CD14-positive monocyte (primary cell): Measurements from ENCODE around the gene SLC9A8. TPM values are rescaled to one million over a fixed set of nuclear protein-coding genes. Genes with fewer than 3 reads are reported as not detected.
A peak's percentile ranks its signal among the peaks of the same experiment; 100 is the strongest.

Source experiments
- DNase-seq, 3 donors: peaks; one replicate each; pipeline ENCODE4 v3.0.0-alpha.2; 2011 to 2022
- H2AFZ ChIP-seq: 2 replicates; pipeline ENCODE4 v1.6.0; 2012; ENCODE audit warnings: mild to moderate bottlenecking, low read depth, low read length, inconsistent platforms; ENCODE audit not compliant: insufficient read depth, poor library complexity, severe bottlenecking
- H3K27ac ChIP-seq, 2 donors: 1 replicate in 1 of 2; 2 replicates in 1 of 2; pipeline ENCODE4 v1.5.1; 2012 to 2013; ENCODE audit warnings: low read length in 2 of 2, control low read depth in 1 of 2, inconsistent platforms in 1 of 2, low read depth in 1 of 2, mild to moderate bottlenecking in 1 of 2
- H3K27me3 ChIP-seq, 2 donors: one replicate each; pipeline versions ENCODE4 v1.6.0 to v1.6.1; 2011 to 2013; ENCODE audit warnings: low read length in 2 of 2; ENCODE audit not compliant: control insufficient read depth in 2 of 2, insufficient read depth in 2 of 2
- H3K36me3 ChIP-seq, 2 donors: replicated peaks in 1 of 2; 1 replicate in 1 of 2; 2 replicates in 1 of 2; pipeline versions ENCODE4 v1.5.1 to v1.6.1; 2012 to 2013; ENCODE audit warnings: low read length in 2 of 2, control low read depth in 1 of 2, inconsistent platforms in 1 of 2, mild to moderate bottlenecking in 1 of 2; ENCODE audit not compliant: insufficient read depth in 2 of 2, control insufficient read depth in 1 of 2
- H3K4me1 ChIP-seq, 2 donors: 1 replicate in 1 of 2; 2 replicates in 1 of 2; pipeline versions ENCODE4 v1.5.1 to v1.6.1; 2012 to 2013; ENCODE audit warnings: low read length in 2 of 2, control low read depth in 1 of 2, inconsistent platforms in 1 of 2, mild to moderate bottlenecking in 1 of 2, moderate library complexity in 1 of 2; ENCODE audit not compliant: insufficient read depth in 2 of 2, control insufficient read depth in 1 of 2
- H3K4me2 ChIP-seq: replicated peaks from 2 replicates; pipeline ENCODE3; 2012; ENCODE audit warnings: low read length, moderate library complexity, mild to moderate bottlenecking; ENCODE audit not compliant: poor library complexity, severe bottlenecking; ENCODE audit errors: extremely low read depth
- H3K4me3 ChIP-seq, 3 experiments: fragments of 200-600 bp in 1 of 3; sonication (generic) in 1 of 3; replicated peaks in 1 of 3; 1 replicate in 2 of 3; 2 replicates in 1 of 3; pipeline ENCODE4 v1.5.1; 2011 to 2013; ENCODE audit warnings: low read length in 3 of 3, mild to moderate bottlenecking in 3 of 3, control low read depth in 2 of 3, low read depth in 2 of 3, inconsistent platforms in 1 of 3, moderate library complexity in 1 of 3
- H3K79me2 ChIP-seq: 2 replicates; pipeline ENCODE4 v1.6.0; 2012; ENCODE audit warnings: mild to moderate bottlenecking, control low read depth, inconsistent platforms, low read length, moderate library complexity; ENCODE audit not compliant: insufficient read depth
- H3K9ac ChIP-seq: 2 replicates; pipeline ENCODE4 v1.6.0; 2017; ENCODE audit warnings: low read length, mild to moderate bottlenecking; ENCODE audit not compliant: insufficient read depth, poor library complexity, severe bottlenecking
- H3K9me3 ChIP-seq, 2 donors: replicated peaks in 1 of 2; 1 replicate in 1 of 2; 2 replicates in 1 of 2; pipeline versions ENCODE4 v1.5.1 to v1.6.1; 2012 to 2013; ENCODE audit warnings: low read length in 2 of 2, control low read depth in 1 of 2; ENCODE audit not compliant: control insufficient read depth in 1 of 2, insufficient read depth in 1 of 2
- H4K20me1 ChIP-seq: 2 replicates; pipeline ENCODE4 v1.6.0; 2012; ENCODE audit warnings: mild to moderate bottlenecking, low read length, control low read depth, moderate library complexity; ENCODE audit not compliant: insufficient read depth
- H3K27ac Mint-ChIP-seq, 7 donors: one replicate each; pipeline ENCODE4 v1.8.0; 2020; ENCODE audit warnings: mild to moderate bottlenecking in 7 of 7, mixed read lengths in 7 of 7, moderate library complexity in 6 of 7, inconsistent platforms in 2 of 7
- H3K27me3 Mint-ChIP-seq, 3 donors: one replicate each; pipeline ENCODE4 v1.8.0; 2021 to 2022; ENCODE audit warnings: low read depth in 3 of 3, mild to moderate bottlenecking in 3 of 3, mixed read lengths in 3 of 3, moderate library complexity in 3 of 3, inconsistent platforms in 1 of 3
- H3K36me3 Mint-ChIP-seq, 2 donors: one replicate each; pipeline ENCODE4 v1.8.0; 2020; ENCODE audit warnings: mixed read lengths in 2 of 2, inconsistent platforms in 1 of 2, mild to moderate bottlenecking in 1 of 2
- H3K4me1 Mint-ChIP-seq: one replicate; pipeline ENCODE4 v1.8.0; 2020; ENCODE audit warnings: mild to moderate bottlenecking, mixed read lengths
- H3K4me3 Mint-ChIP-seq, 2 donors: one replicate each; pipeline ENCODE4 v1.8.0; 2020; ENCODE audit warnings: mild to moderate bottlenecking in 2 of 2, mixed read lengths in 2 of 2, moderate library complexity in 1 of 2
- H3K9me3 Mint-ChIP-seq, 7 donors: one replicate each; pipeline ENCODE4 v1.8.0; 2020 to 2022; ENCODE audit warnings: mixed read lengths in 7 of 7, mild to moderate bottlenecking in 6 of 7, moderate library complexity in 6 of 7, inconsistent platforms in 2 of 7
- CTCF ChIP-seq: fragments of 200-600 bp; IDR thresholded peaks from one replicate; pipeline ENCODE4 v1.8.0; 2022; ENCODE audit warnings: antibody characterized with exemption, mild to moderate bottlenecking
- WGBS: methylation state at CpG from one replicate; pipeline ENCODE4 v1.1.5; 2013; ENCODE audit warnings: missing lambda C conversion rate; ENCODE audit not compliant: insufficient coverage; 5-methylcytosine and 5-hydroxymethylcytosine counted together
- intact Hi-C, 2 donors: fragments of 100-400 bp; cut with micrococcal nuclease; formaldehyde crosslinking; loops; one replicate each; pipeline versions ENCODE4 v1.15.0 to v1.15.1; 2023
- polyA plus RNA-seq, 3 donors: library from polyadenylated mRNA; depleted of rRNA in 1 of 3; unstranded in 2 of 3; stranded (reverse) in 1 of 3; fragments of 300-500 nt in 2 of 3; fragments of >200 nt in 1 of 3; fragmentation: Illumina TruSeq in 2 of 3; gene quantifications; 1 replicate in 2 of 3; 2 replicates in 1 of 3; pipeline ENCODE4 v1.2.3, GENCODE V29; 2012 to 2021

The SLC9A8 gene
- polyA plus RNA-seq, 3 donors: 3.0 to 14.6 (median 3.3) TPM

DNA sequence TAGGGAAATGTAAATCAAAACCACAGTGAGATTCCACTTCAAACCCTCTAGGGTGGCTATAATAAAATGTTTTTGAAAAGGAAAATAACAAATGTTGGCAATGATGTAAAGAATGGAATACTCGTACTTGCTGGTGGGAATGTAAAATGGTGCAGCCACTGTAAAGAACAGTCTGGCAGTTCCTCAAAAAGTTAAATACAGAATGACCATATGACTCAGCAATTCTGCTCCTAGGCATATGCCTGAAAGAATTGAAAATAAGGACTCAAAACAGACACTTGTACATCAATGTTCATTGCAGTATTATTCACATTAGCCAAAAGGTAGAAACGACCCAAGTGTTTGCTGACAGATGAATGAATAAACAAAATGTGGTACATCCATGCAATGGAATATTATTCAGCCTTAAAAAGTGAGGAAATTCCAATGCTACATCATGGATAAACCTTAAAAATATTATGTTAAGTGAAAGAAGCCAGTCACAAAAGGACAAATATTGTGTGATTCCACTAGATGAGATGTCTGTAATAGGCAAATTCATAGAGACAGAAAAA lies 113.3 kb downstream of the SLC9A8 start:
- 0% methylated on average over 1 of the region's 2 CpGs for WGBS

More for the DNA sequence above, 113.3 kb downstream of the SLC9A8 start:
- Histone ChIP-seq H3K4me3 (peak overlapping the region in 1 of 3 experiments; percentile 4), H3K9me3 (no peaks in the 10 kb centered on the region), H3K27me3 (no peaks in the 10 kb centered on the region), H3K4me2 (peak overlapping the region; percentile 29), H2AFZ (no peak overlapping the region), H3K79me2 (no peaks in the 10 kb centered on the region), H3K4me1 (peaks cover 10 to 20% of the 10 kb centered on the region in 2 donors), H4K20me1 (no peaks in the 10 kb centered on the region), H3K9ac (no peak overlapping the region), H3K36me3 (no peaks in the 10 kb centered on the region), H3K27ac (no peak overlapping the region)
- TF ChIP-seq CTCF: no peak
- peaks cover 0 to 2% (median 0%) of the 10 kb centered on the region in 3 donors for H3K27me3 Mint-ChIP-seq
- no peaks in the 10 kb centered on the region for H3K9me3 Mint-ChIP-seq
- peak in 2 of 3 donors; percentile 54 to 57 for DNase-seq
- H3K4me1 Mint-ChIP-seq: peaks cover 12% of the 10 kb centered on the region
- peak overlapping the region in 3 of 7 donors; percentile 25 to 73 (median 63) for H3K27ac Mint-ChIP-seq
- peak overlapping the region in 1 of 2 donors; percentile 33 for H3K4me3 Mint-ChIP-seq
- intact Hi-C loops: loop anchor here in 1 of 2 donors (5.0 kb wide), 1 partner anchor 314 kb away; no protein-coding TSS in a partner anchor
- no peaks in the 10 kb centered on the region for H3K36me3 Mint-ChIP-seq
